MV-4-11 (cell line): ENCODE measurements around the gene RUFY3.
"Not testable (repeated sequence)": the region's sequence is repeated elsewhere in the genome, so short reads cannot be mapped to it uniquely, and the experiment has no call there.

ENCODE experiments used
- DNase-seq: peaks from one replicate; lab custom pipeline; 2025; lab: John Stamatoyannopoulos, UW

Gene RUFY3

GRCh38 chr4:70840631-70841030 is 118.9 kb downstream of the RUFY3 start:
- not testable (repeated sequence) for DNase-seq

- no peak for DNase-seq
Observed at GRCh38 chr4:70841211-70841610, 119.4 kb downstream of the RUFY3 start.

GRCh38 chr4:70841951-70842350 is 120.2 kb downstream of the RUFY3 start:
- DNase-seq = no peak

GRCh38 chr4:70842761-70843435 is 121.1 kb downstream of the RUFY3 start:
- no peak for DNase-seq

- no peak for DNase-seq
Observed at GRCh38 chr4:70844180-70844579, 122.4 kb downstream of the RUFY3 start.

GRCh38 chr4:70849291-70849690 is 127.5 kb downstream of the RUFY3 start:
- peak; percentile 56 for DNase-seq

- no peak for DNase-seq
Observed at GRCh38 chr4:70855464-70855863, 133.7 kb downstream of the RUFY3 start.
